ENCODE measurements around the gene SRCAP.

DNA sequence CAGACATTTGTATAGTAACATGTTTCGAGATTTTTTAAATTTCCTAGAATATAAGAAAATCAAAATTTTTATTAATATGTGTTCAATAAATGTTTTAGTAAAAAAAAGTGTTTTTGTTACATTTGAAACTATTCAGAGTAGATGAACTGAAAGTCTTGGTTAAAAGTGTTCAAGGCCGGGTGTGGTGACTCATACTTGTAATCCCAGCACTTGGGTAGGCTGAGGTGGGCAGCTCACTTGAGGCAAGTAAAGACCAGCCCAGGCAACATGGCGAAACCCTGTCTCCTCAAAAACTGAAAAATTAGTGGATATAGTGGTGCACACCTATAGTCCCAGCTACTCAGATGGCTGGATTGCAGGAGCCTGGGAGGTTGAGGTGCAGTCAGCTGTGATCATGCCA, 32.4 kb downstream of the SRCAP start:
- TF ChIP-seq POLR2A (IDR thresholded peaks at IDR 0.05), result no peak
- TF ChIP-seq, protein P1, sequence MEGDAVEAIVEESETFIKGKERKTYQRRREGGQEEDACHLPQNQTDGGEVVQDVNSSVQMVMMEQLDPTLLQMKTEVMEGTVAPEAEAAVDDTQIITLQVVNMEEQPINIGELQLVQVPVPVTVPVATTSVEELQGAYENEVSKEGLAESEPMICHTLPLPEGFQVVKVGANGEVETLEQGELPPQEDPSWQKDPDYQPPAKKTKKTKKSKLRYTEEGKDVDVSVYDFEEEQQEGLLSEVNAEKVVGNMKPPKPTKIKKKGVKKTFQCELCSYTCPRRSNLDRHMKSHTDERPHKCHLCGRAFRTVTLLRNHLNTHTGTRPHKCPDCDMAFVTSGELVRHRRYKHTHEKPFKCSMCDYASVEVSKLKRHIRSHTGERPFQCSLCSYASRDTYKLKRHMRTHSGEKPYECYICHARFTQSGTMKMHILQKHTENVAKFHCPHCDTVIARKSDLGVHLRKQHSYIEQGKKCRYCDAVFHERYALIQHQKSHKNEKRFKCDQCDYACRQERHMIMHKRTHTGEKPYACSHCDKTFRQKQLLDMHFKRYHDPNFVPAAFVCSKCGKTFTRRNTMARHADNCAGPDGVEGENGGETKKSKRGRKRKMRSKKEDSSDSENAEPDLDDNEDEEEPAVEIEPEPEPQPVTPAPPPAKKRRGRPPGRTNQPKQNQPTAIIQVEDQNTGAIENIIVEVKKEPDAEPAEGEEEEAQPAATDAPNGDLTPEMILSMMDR (IDR thresholded peaks at IDR 0.05), result no peak
